ENCODE results near the gene MRPL4. TPM values are rescaled to one million over a fixed set of nuclear protein-coding genes. Genes with fewer than 3 reads are reported as not detected.
A peak's percentile ranks its signal among the peaks of the same experiment; 100 is the strongest.

The MRPL4 gene
- total and polyA plus RNA-seq, 2 of the 13 experiments (the other 11 are each of a cell fraction or from before 2014, with no cell fraction given), result 40.6 to 42.5 TPM

- TF ChIP-seq ZNF570 (CRISPR knock-in tag; IDR thresholded peaks at IDR 0.05; ENCODE audit: borderline replicate concordance) (no peak), ZNF616 (CRISPR knock-in tag; IDR thresholded peaks at IDR 0.05; ENCODE audit: low read depth) (no peak), ZNF567 (CRISPR knock-in tag; IDR thresholded peaks at IDR 0.05; ENCODE audit: borderline replicate concordance) (no peak), DNMT1 (CRISPR knock-in tag; IDR thresholded peaks at IDR 0.05) (no peak), KDM2A (CRISPR knock-in tag; IDR thresholded peaks at IDR 0.05; ENCODE audit: borderline replicate concordance, low read depth) (0 out of 2 replicates have a peak, but pooled peaks have one; percentile 45), PAF1 (CRISPR knock-in tag; IDR thresholded peaks at IDR 0.05) (no peak), ZNF883 (CRISPR knock-in tag; IDR thresholded peaks at IDR 0.05; ENCODE audit: not compliant biosample characterization) (no peak), HDAC1 (CRISPR knock-in tag; IDR thresholded peaks at IDR 0.05) (peak; percentile 83), ZNF160 (CRISPR knock-in tag; IDR thresholded peaks at IDR 0.05) (no peak), ZNF414 (CRISPR knock-in tag; IDR thresholded peaks at IDR 0.05) (no peak), SALL1 (CRISPR knock-in tag; IDR thresholded peaks at IDR 0.05) (no peak), NCOA1 (CRISPR knock-in tag; IDR thresholded peaks at IDR 0.05) (no peak)
- TF ChIP-seq, protein P1, sequence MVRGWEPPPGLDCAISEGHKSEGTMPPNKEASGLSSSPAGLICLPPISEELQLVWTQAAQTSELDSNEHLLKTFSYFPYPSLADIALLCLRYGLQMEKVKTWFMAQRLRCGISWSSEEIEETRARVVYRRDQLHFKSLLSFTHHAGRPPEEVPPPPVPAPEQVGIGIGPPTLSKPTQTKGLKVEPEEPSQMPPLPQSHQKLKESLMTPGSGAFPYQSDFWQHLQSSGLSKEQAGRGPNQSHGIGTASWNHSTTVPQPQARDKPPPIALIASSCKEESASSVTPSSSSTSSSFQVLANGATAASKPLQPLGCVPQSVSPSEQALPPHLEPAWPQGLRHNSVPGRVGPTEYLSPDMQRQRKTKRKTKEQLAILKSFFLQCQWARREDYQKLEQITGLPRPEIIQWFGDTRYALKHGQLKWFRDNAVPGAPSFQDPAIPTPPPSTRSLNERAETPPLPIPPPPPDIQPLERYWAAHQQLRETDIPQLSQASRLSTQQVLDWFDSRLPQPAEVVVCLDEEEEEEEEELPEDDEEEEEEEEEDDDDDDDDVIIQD (CRISPR knock-in tag; IDR thresholded peaks at IDR 0.05; ENCODE audit: low read depth), result no peak
- TF ChIP-seq, protein P2, sequence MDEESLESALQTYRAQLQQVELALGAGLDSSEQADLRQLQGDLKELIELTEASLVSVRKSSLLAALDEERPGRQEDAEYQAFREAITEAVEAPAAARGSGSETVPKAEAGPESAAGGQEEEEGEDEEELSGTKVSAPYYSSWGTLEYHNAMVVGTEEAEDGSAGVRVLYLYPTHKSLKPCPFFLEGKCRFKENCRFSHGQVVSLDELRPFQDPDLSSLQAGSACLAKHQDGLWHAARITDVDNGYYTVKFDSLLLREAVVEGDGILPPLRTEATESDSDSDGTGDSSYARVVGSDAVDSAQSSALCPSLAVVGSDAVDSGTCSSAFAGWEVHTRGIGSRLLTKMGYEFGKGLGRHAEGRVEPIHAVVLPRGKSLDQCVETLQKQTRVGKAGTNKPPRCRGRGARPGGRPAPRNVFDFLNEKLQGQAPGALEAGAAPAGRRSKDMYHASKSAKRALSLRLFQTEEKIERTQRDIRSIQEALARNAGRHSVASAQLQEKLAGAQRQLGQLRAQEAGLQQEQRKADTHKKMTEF (CRISPR knock-in tag; IDR thresholded peaks at IDR 0.05), result 0 out of 2 replicates have a peak, but pooled peaks have one; percentile 24
- TF ChIP-seq, protein P3, sequence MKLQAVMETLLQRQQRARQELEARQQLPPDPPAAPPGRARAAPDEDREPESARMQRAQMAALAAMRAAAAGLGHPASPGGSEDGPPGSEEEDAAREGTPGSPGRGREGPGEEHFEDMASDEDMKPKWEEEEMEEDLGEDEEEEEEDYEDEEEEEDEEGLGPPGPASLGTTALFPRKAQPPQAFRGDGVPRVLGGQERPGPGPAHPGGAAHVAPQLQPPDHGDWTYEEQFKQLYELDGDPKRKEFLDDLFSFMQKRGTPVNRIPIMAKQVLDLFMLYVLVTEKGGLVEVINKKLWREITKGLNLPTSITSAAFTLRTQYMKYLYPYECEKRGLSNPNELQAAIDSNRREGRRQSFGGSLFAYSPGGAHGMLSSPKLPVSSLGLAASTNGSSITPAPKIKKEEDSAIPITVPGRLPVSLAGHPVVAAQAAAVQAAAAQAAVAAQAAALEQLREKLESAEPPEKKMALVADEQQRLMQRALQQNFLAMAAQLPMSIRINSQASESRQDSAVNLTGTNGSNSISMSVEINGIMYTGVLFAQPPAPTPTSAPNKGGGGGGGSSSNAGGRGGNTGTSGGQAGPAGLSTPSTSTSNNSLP (IDR thresholded peaks at IDR 0.05; ENCODE audit: low read depth, low read length), result no peak
- TF ChIP-seq, protein P4, sequence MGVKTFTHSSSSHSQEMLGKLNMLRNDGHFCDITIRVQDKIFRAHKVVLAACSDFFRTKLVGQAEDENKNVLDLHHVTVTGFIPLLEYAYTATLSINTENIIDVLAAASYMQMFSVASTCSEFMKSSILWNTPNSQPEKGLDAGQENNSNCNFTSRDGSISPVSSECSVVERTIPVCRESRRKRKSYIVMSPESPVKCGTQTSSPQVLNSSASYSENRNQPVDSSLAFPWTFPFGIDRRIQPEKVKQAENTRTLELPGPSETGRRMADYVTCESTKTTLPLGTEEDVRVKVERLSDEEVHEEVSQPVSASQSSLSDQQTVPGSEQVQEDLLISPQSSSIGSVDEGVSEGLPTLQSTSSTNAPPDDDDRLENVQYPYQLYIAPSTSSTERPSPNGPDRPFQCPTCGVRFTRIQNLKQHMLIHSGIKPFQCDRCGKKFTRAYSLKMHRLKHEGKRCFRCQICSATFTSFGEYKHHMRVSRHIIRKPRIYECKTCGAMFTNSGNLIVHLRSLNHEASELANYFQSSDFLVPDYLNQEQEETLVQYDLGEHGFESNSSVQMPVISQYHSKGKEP (CRISPR knock-in tag; IDR thresholded peaks at IDR 0.05), result no peak
These were observed 43.4 kb downstream of the MRPL4 start (continued) for GRCh38 chr19:10295305-10295846.

Measured in HepG2 (cell line).